Breast epithelium (tissue), 4 donors: Measurements from ENCODE around the gene PHF21B. TPM values are rescaled to one million over a fixed set of nuclear protein-coding genes. Genes with fewer than 3 reads are reported as not detected.

Source experiments
- DNase-seq, 2 donors: peaks; one replicate each; pipeline ENCODE4 v3.0.0-alpha.2; 2019; ENCODE audit warnings: low spot score in 2 of 2
- H3K27ac ChIP-seq, 2 donors: fragments of 200-600 bp; sonication (generic) in 1 of 2; one replicate each; pipeline ENCODE4 v1.5.1; 2016 to 2019; ENCODE audit warnings: mild to moderate bottlenecking in 1 of 2
- H3K27me3 ChIP-seq, 2 donors: fragments of 200-600 bp; sonication (generic) in 1 of 2; one replicate each; pipeline versions ENCODE4 v1.5.1 to v1.6.0; 2017 to 2019; ENCODE audit warnings: control low read depth in 1 of 2, mild to moderate bottlenecking in 1 of 2
- H3K36me3 ChIP-seq: fragments of 200-600 bp; one replicate; pipeline ENCODE4 v1.5.1; 2019
- H3K4me1 ChIP-seq, 2 donors: fragments of 200-600 bp; sonication (generic); one replicate each; pipeline ENCODE4 v1.5.1; 2016 to 2019; ENCODE audit warnings: control low read depth in 1 of 2
- H3K4me3 ChIP-seq, 3 donors: fragments of 200-600 bp; sonication (generic); 1 replicate in 2 of 3; 2 replicates in 1 of 3; pipeline ENCODE4 v1.5.1; 2016 to 2019; ENCODE audit warnings: mild to moderate bottlenecking in 3 of 3, moderate library complexity in 2 of 3
- H3K9me3 ChIP-seq, 2 donors: fragments of 200-600 bp; sonication (generic) in 1 of 2; one replicate each; pipeline ENCODE4 v1.5.1; 2016 to 2019; ENCODE audit warnings: control low read depth in 1 of 2
- CTCF ChIP-seq, 3 donors: fragments of 450-650 bp; IDR thresholded peaks; one replicate each; pipeline ENCODE4 v1.5.1; 2016 to 2017; ENCODE audit warnings: antibody characterized with exemption in 3 of 3, mild to moderate bottlenecking in 3 of 3, moderate library complexity in 3 of 3
- POLR2A ChIP-seq: fragments of 450-650 bp; IDR thresholded peaks from one replicate; pipeline ENCODE4 v1.6.1; 2016; ENCODE audit warnings: antibody characterized with exemption, mild to moderate bottlenecking, moderate library complexity
- POLR2AphosphoS5 ChIP-seq, 3 donors: sonication (generic); formaldehyde crosslinking; IDR thresholded peaks; one replicate each; pipeline ENCODE4 v1.6.1; 2017; ENCODE audit warnings: antibody characterized with exemption in 3 of 3
- intact Hi-C: fragments of 100-400 bp; cut with DNase I; formaldehyde crosslinking; loops from one replicate; pipeline ENCODE4 v1.15.1; 2023; ENCODE audit warnings: low total_unique reads
- total RNA-seq, 3 donors: library from RNA; depleted of rRNA; stranded (reverse); fragments of >200 nt; gene quantifications; one replicate each; pipeline ENCODE4 v1.1.0, GENCODE V29; 2016

The PHF21B gene
- total RNA-seq, 3 donors from 2014 or later: 3.6 to 4.1 TPM; not detected in 1

- intact Hi-C loops: no loop called here
- no peak for TF ChIP-seq POLR2AphosphoS5 (IDR thresholded peaks at IDR 0.05)
- TF ChIP-seq POLR2A: no peak
- TF ChIP-seq CTCF (IDR thresholded peaks at IDR 0.05): no peak
- DNase-seq: no peak
- H3K36me3 ChIP-seq: no peaks in the 10 kb centered on the region
- no peak overlapping the region for H3K4me3 ChIP-seq
- no peaks in the 10 kb centered on the region for H3K9me3 ChIP-seq
- H3K4me1 ChIP-seq: no peaks in the 10 kb centered on the region
- H3K27ac ChIP-seq: no peak overlapping the region
- no peaks in the 10 kb centered on the region for H3K27me3 ChIP-seq
These were observed 8.2 kb downstream of the PHF21B start for GRCh38 chr22:45001653-45002052.

- Histone ChIP-seq H3K36me3 (no peaks in the 10 kb centered on the region), H3K9me3 (no peaks in the 10 kb centered on the region), H3K4me1 (no peaks in the 10 kb centered on the region), H3K27me3 (no peaks in the 10 kb centered on the region), H3K27ac (no peak overlapping the region), H3K4me3 (no peak overlapping the region)
- intact Hi-C loops: no loop called here
- TF ChIP-seq POLR2AphosphoS5 (IDR thresholded peaks at IDR 0.05) (no peak), CTCF (IDR thresholded peaks at IDR 0.05) (no peak), POLR2A (no peak)
- no peak for DNase-seq
These were observed 9.5 kb downstream of the PHF21B start for GRCh38 chr22:45000330-45000729.

GRCh38 chr22:44999687-45000086, 10.1 kb downstream of the PHF21B start:
- Histone ChIP-seq H3K4me1 (no peaks in the 10 kb centered on the region), H3K27ac (no peak overlapping the region), H3K36me3 (no peaks in the 10 kb centered on the region), H3K4me3 (no peak overlapping the region), H3K27me3 (no peaks in the 10 kb centered on the region), H3K9me3 (no peaks in the 10 kb centered on the region)
- intact Hi-C loops: no loop called here
- TF ChIP-seq CTCF (IDR thresholded peaks at IDR 0.05) (no peak), POLR2AphosphoS5 (IDR thresholded peaks at IDR 0.05) (no peak), POLR2A (no peak)
- DNase-seq: no peak

- Histone ChIP-seq H3K4me3 (no peak overlapping the region), H3K4me1 (no peaks in the 10 kb centered on the region), H3K27ac (no peak overlapping the region), H3K27me3 (no peaks in the 10 kb centered on the region), H3K36me3 (no peaks in the 10 kb centered on the region), H3K9me3 (no peaks in the 10 kb centered on the region)
- no peak for DNase-seq
- no peak for TF ChIP-seq POLR2A
- TF ChIP-seq CTCF (IDR thresholded peaks at IDR 0.05): no peak
- TF ChIP-seq POLR2AphosphoS5 (IDR thresholded peaks at IDR 0.05): no peak
- intact Hi-C loops: no loop called here
These were observed 10.6 kb downstream of the PHF21B start for GRCh38 chr22:44999231-44999630.

- Histone ChIP-seq H3K27ac (no peak overlapping the region), H3K4me3 (no peak overlapping the region), H3K27me3 (no peaks in the 10 kb centered on the region), H3K9me3 (no peaks in the 10 kb centered on the region), H3K36me3 (no peaks in the 10 kb centered on the region), H3K4me1 (no peaks in the 10 kb centered on the region)
- intact Hi-C loops: no loop called here
- DNase-seq: no peak
- TF ChIP-seq CTCF (IDR thresholded peaks at IDR 0.05): no peak
- no peak for TF ChIP-seq POLR2AphosphoS5 (IDR thresholded peaks at IDR 0.05)
- TF ChIP-seq POLR2A: no peak
These were observed 11.5 kb downstream of the PHF21B start for GRCh38 chr22:44998296-44998695.
